Right atrium auricular region (tissue), 2 donors: ENCODE data around the gene POMGNT1. TPM values are rescaled to one million over a fixed set of nuclear protein-coding genes. Genes with fewer than 3 reads are reported as not detected.
A peak's percentile ranks its signal among the peaks of the same experiment; 100 is the strongest.

ENCODE experiments used
- DNase-seq: peaks from one replicate; pipeline ENCODE4 v3.0.0-alpha.2; 2019; ENCODE audit warnings: low spot score
- H3K27ac ChIP-seq, 2 donors: fragments of 200-600 bp; sonication (generic); 1 replicate in 1 of 2; 2 replicates in 1 of 2; pipeline ENCODE4 v1.5.1; 2016 to 2019
- H3K27me3 ChIP-seq, 2 donors: fragments of 200-600 bp; sonication (generic); one replicate each; pipeline versions ENCODE4 v1.5.1 to v1.6.0; 2017 to 2019
- H3K36me3 ChIP-seq: fragments of 200-600 bp; sonication (generic); one replicate; pipeline ENCODE4 v1.5.1; 2016
- H3K4me1 ChIP-seq, 2 donors: fragments of 200-600 bp; sonication (generic); one replicate each; pipeline versions ENCODE4 v1.5.1 to v1.6.0; 2017 to 2019
- H3K4me3 ChIP-seq, 2 donors: fragments of 200-600 bp; sonication (generic); 1 replicate in 1 of 2; 2 replicates in 1 of 2; pipeline ENCODE4 v1.5.1; 2017 to 2019; ENCODE audit warnings: mild to moderate bottlenecking in 1 of 2, moderate library complexity in 1 of 2
- H3K9me3 ChIP-seq, 2 donors: fragments of 200-600 bp; sonication (generic); one replicate each; pipeline ENCODE4 v1.5.1; 2019
- CTCF ChIP-seq, 2 donors: fragments of 200-600 bp; sonication (generic); IDR thresholded peaks; one replicate each; pipeline ENCODE4 v1.5.1; 2019; ENCODE audit warnings: antibody characterized with exemption in 2 of 2
- total RNA-seq, 2 donors: library from RNA; depleted of rRNA; stranded (reverse); fragments of >200 nt; gene quantifications; one replicate each; pipeline ENCODE4 v1.1.0, GENCODE V29; 2016

Gene POMGNT1
- total RNA-seq, 2 donors from 2014 or later, result 57.0 to 87.8 TPM

- peaks cover 28% of the 10 kb centered on the region for H3K36me3 ChIP-seq
- no peaks in the 10 kb centered on the region for H3K9me3 ChIP-seq
- no peak for DNase-seq
- peak overlapping the region in 1 of 2 donors; percentile 22 for H3K27ac ChIP-seq
- H3K4me1 ChIP-seq, result peaks cover 0 to 22% of the 10 kb centered on the region in 2 donors
- no peak overlapping the region for H3K4me3 ChIP-seq
- H3K27me3 ChIP-seq, result no peaks in the 10 kb centered on the region
- TF ChIP-seq CTCF (IDR thresholded peaks at IDR 0.05), result peak in 1 of 2 donors; percentile 13
Observed at GRCh38 chr1:46188295-46189030, 9.8 kb downstream of the POMGNT1 start.

DNA sequence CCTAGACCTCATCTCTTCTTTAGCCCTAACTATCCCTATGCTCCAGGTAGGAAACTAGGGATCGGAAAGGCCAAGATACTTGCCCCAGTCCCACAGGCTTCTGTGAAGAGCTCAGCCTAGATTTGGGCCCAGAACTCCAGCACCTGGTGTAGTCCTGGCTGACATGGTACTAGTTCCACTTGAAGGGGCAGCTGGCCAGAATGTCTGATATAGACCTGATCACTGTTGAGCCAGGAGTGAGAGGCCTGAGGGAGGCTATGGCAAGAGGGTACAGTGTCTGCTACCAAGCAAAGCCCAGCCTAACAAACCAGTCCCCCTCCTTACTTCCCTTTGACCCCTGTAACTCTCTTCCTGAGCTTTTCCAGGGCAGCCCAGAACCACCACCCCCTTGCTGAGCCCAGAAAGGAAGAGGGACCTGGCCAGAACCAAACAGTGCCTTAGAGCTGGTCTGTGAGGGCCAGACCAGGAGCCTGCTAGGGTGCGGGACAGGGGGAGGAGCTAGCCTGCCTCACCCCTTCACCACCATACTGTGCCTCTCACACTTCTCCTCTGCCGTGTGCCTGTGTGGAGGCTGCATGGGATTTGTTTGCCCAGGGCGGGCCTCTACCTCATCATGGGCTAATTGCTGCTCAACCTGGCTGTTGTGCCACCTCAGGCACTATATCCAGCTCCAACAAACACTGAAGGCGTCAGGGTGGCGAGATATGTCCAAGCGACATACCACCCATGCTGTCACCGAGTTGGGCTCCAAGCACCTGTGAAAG, 10.9 kb downstream of the POMGNT1 start:
- Histone ChIP-seq H3K4me1 (peaks cover 0 to 34% of the 10 kb centered on the region in 2 donors), H3K4me3 (no peak overlapping the region), H3K27me3 (no peaks in the 10 kb centered on the region), H3K9me3 (no peaks in the 10 kb centered on the region), H3K27ac (peak overlapping the region; percentile 32 to 65), H3K36me3 (peaks cover 18% of the 10 kb centered on the region)
- no peak for TF ChIP-seq CTCF (IDR thresholded peaks at IDR 0.05)
- no peak for DNase-seq

GRCh38 chr1:46186076-46186475, 12.2 kb downstream of the POMGNT1 start:
- Histone ChIP-seq H3K27ac (no peak overlapping the region), H3K9me3 (no peaks in the 10 kb centered on the region), H3K4me1 (peaks cover 0 to 43% of the 10 kb centered on the region in 2 donors)

DNA sequence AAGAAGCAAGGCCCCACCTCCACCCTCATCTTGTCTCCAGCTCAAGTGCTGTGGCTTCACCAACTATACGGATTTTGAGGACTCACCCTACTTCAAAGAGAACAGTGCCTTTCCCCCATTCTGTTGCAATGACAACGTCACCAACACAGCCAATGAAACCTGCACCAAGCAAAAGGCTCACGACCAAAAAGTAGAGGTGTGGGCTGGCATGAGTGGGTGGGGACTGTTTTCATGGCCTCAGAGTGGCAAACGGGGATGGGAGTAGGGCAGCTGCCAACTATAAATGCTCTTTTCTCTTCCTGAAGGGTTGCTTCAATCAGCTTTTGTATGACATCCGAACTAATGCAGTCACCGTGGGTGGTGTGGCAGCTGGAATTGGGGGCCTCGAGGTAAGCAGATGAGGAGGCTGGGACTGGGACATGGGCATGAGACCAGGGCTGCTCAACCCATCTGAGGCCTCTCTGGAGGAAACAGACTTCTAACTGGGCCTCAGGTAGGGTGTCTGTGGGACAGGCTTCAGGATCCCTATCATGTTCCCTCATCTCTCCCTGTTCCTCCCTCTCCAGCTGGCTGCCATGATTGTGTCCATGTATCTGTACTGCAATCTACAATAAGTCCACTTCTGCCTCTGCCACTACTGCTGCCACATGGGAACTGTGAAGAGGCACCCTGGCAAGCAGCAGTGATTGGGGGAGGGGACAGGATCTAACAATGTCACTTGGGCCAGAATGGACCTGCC, 13.1 kb downstream of the POMGNT1 start:
- H3K27me3 ChIP-seq, result no peaks in the 10 kb centered on the region
- H3K36me3 ChIP-seq, result no peaks in the 10 kb centered on the region
- TF ChIP-seq CTCF (IDR thresholded peaks at IDR 0.05), result no peak
- DNase-seq, result no peak
- peak overlapping the region in 1 of 2 donors; percentile 25 for H3K27ac ChIP-seq
- peaks cover 0 to 49% of the 10 kb centered on the region in 2 donors for H3K4me1 ChIP-seq
- no peaks in the 10 kb centered on the region for H3K9me3 ChIP-seq
- no peak overlapping the region for H3K4me3 ChIP-seq

More at GRCh38 chr1:46186076-46186475, 12.2 kb downstream of the POMGNT1 start:
- DNase-seq, result no peak
- no peak for TF ChIP-seq CTCF (IDR thresholded peaks at IDR 0.05)
- H3K36me3 ChIP-seq, result peaks cover 9% of the 10 kb centered on the region
- H3K27me3 ChIP-seq, result no peaks in the 10 kb centered on the region
- H3K4me3 ChIP-seq, result no peak overlapping the region

DNA sequence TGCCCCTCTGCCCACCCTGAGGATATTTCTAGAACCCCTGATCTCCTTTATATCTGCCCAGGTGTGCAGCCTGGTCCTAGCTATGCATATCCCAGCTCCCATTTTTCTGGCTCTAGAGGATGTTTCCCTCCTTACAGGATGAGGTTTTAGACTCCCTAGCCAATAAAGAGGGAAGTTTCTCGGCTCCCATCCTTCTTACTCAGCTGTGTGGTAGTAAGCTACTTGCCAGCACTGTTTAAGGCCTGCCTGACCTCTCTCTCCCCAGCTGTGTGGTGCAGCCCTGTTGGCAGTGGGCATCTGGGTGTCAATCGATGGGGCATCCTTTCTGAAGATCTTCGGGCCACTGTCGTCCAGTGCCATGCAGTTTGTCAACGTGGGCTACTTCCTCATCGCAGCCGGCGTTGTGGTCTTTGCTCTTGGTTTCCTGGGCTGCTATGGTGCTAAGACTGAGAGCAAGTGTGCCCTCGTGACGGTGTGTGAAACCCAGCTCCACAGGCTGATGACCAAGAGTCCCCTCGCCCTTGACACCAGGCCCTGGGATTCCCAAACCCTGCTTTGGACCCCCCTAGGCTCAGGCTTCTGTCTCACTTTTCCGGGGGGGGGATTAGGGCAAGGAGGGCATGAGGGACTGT, 14.2 kb downstream of the POMGNT1 start:
- Histone ChIP-seq H3K27ac (peak overlapping the region; percentile 82 to 90), H3K9me3 (no peaks in the 10 kb centered on the region), H3K4me3 (no peak overlapping the region), H3K27me3 (no peaks in the 10 kb centered on the region), H3K4me1 (peaks cover 0 to 59% of the 10 kb centered on the region in 2 donors), H3K36me3 (no peaks in the 10 kb centered on the region)
- no peak for TF ChIP-seq CTCF (IDR thresholded peaks at IDR 0.05)
- DNase-seq, result no peak
